HG03457 (cell line): Measurements from ENCODE around the gene MAD1L1.
"Not testable (repeated sequence)": the region's sequence is repeated elsewhere in the genome, so short reads cannot be mapped to it uniquely, and the experiment has no call there.

Source experiments
- ATAC-seq: cut with Tn5 transposase; IDR thresholded peaks from one replicate; pipeline ENCODE4 v1.9.1; 2021; ENCODE audit warnings: moderate number of reproducible peaks; ENCODE audit not compliant: unreplicated experiment

Gene MAD1L1

GRCh38 chr7:1978656-1979590, 253.8 kb downstream of the MAD1L1 start:
- no peak for ATAC-seq

- ATAC-seq = no peak
Observed at GRCh38 chr7:1977876-1978441, 254.8 kb downstream of the MAD1L1 start.

- ATAC-seq = no peak
Observed at GRCh38 chr7:1977059-1977875, 255.5 kb downstream of the MAD1L1 start.

GRCh38 chr7:1976521-1976920, 256.2 kb downstream of the MAD1L1 start:
- not testable (repeated sequence) for ATAC-seq

- ATAC-seq = no peak
Observed at GRCh38 chr7:1975581-1975980, 257.2 kb downstream of the MAD1L1 start.

GRCh38 chr7:1975179-1975578, 257.6 kb downstream of the MAD1L1 start:
- no peak for ATAC-seq

GRCh38 chr7:1974290-1975101, 258.2 kb downstream of the MAD1L1 start:
- ATAC-seq = no peak

- no peak for ATAC-seq
Observed at GRCh38 chr7:1973321-1974251, 259.2 kb downstream of the MAD1L1 start.

- no peak for ATAC-seq
Observed at GRCh38 chr7:1972744-1973143, 260.0 kb downstream of the MAD1L1 start.

GRCh38 chr7:1971946-1972654, 260.6 kb downstream of the MAD1L1 start:
- ATAC-seq = no peak

GRCh38 chr7:1970895-1971294, 261.9 kb downstream of the MAD1L1 start:
- no peak for ATAC-seq

GRCh38 chr7:1970285-1970660, 262.5 kb downstream of the MAD1L1 start:
- ATAC-seq = not testable (repeated sequence)

GRCh38 chr7:1969459-1970284, 263.1 kb downstream of the MAD1L1 start:
- ATAC-seq = no peak

- ATAC-seq = no peak
Observed at GRCh38 chr7:1968397-1969111, 264.2 kb downstream of the MAD1L1 start.

- no peak for ATAC-seq
Observed at GRCh38 chr7:1967512-1968396, 265.0 kb downstream of the MAD1L1 start.

- no peak for ATAC-seq
Observed at GRCh38 chr7:1966631-1967200, 266.0 kb downstream of the MAD1L1 start.
